SU-DHL-6 (cell line): ENCODE results near the gene MTRR.

Source experiments
- H2AFZ ChIP-seq: fragments of 200-600 bp; sonication (generic); 2 replicates; pipeline ENCODE4 v1.6.1; 2014; ENCODE audit warnings: low read depth, mild to moderate bottlenecking, moderate library complexity, mixed read lengths, antibody characterized with exemption, low read length; ENCODE audit not compliant: severe bottlenecking
- H3F3A ChIP-seq: fragments of 200-600 bp; shearing (Covaris generic); 2 replicates; pipeline ENCODE4 v1.6.0; 2016; ENCODE audit warnings: antibody characterized with exemption, mild to moderate bottlenecking; ENCODE audit not compliant: insufficient read depth
- H3K27ac ChIP-seq: fragments of 200-600 bp; sonication (generic); 2 replicates; pipeline ENCODE4 v1.5.1; 2016; ENCODE audit warnings: low read depth, mild to moderate bottlenecking, low read length, moderate library complexity, mixed read lengths
- H3K27me3 ChIP-seq: fragments of 200-600 bp; sonication (generic), shearing (Covaris generic); 2 replicates; pipeline ENCODE4 v1.6.0; 2014; ENCODE audit warnings: mild to moderate bottlenecking, low read length
- H3K36me3 ChIP-seq: fragments of 200-600 bp; sonication (generic); 2 replicates; pipeline ENCODE4 v1.6.1; 2014; ENCODE audit warnings: mild to moderate bottlenecking, low read length, mixed read lengths
- H3K4me2 ChIP-seq: fragments of 300-600, 200-600 bp; shearing (Covaris generic), sonication (generic); 2 replicates; pipeline ENCODE4 v1.6.0; 2014; ENCODE audit warnings: low read length, low read depth, mild to moderate bottlenecking; ENCODE audit not compliant: poor library complexity, severe bottlenecking
- H3K4me3 ChIP-seq: fragments of 200-600 bp; sonication (generic); 2 replicates; pipeline ENCODE4 v1.5.1; 2014; ENCODE audit warnings: antibody characterized with exemption, low read length, mild to moderate bottlenecking, mixed read lengths; ENCODE audit not compliant: insufficient read depth, poor library complexity, severe bottlenecking
- H3K79me2 ChIP-seq: fragments of 200-600 bp; sonication (generic); 2 replicates; pipeline ENCODE4 v1.6.1; 2014; ENCODE audit warnings: mild to moderate bottlenecking, low read length, moderate library complexity; ENCODE audit not compliant: insufficient read depth
- H3K9ac ChIP-seq: fragments of 200-600 bp; sonication (generic); 2 replicates; pipeline ENCODE4 v1.7.0; 2014; ENCODE audit warnings: mild to moderate bottlenecking, low read length
- H3K9me2 ChIP-seq: fragments of 200-600 bp; sonication (generic); replicated peaks from 2 replicates; pipeline ENCODE4 v1.6.1; 2014; ENCODE audit warnings: low read length; ENCODE audit not compliant: insufficient read depth
- H3K9me3 ChIP-seq: fragments of 200-600 bp; sonication (generic); 2 replicates; pipeline ENCODE4 v1.6.1; 2014; ENCODE audit warnings: low read length, mixed read lengths; ENCODE audit not compliant: insufficient read depth
- H4K20me1 ChIP-seq: fragments of 200-600 bp; sonication (generic); 2 replicates; pipeline ENCODE4 v1.6.1; 2014; ENCODE audit warnings: low read depth, mild to moderate bottlenecking, antibody characterized with exemption, low read length, moderate library complexity, mixed read lengths
- EZH2phosphoT487 ChIP-seq: fragments of 200-600 bp; sonication (generic), shearing (Covaris generic); conservative IDR thresholded peaks from 2 replicates; pipeline ENCODE4 v1.6.1; 2018; ENCODE audit warnings: mild to moderate bottlenecking, antibody characterized with exemption, low read length, moderate library complexity, mixed read lengths
- TF ChIP-seq, protein P1 (sequence below): fragments of 200-600 bp; sonication (generic); IDR thresholded peaks from one replicate; pipeline ENCODE4 v1.5.1; 2017; ENCODE audit warnings: antibody characterized with exemption, mild to moderate bottlenecking, low read length, moderate library complexity; ENCODE audit not compliant: insufficient read depth, poor library complexity, severe bottlenecking

Gene MTRR

DNA sequence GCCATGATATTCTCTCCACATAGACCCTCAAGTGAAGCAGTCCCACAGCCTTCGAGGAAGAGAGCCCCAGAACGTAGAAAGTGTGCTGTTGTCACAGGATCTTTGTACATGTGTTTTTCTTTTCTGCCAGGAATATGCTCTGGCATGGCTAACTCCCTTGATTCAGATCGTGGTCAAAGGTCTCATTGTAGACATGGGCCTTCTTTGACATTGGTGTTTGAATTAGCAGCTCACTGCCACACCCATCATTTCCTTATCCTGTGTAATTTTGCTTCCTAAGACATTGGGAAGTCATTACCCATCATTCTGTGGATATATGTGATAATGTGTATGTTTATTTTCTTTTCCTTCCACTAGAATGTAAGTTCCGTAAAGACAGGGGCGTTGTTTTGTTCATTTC, 25.5 kb downstream of the MTRR start:
- H3K36me3 ChIP-seq, result peaks cover 69% of the 10 kb centered on the region
- H3K27me3 ChIP-seq, result no peaks in the 10 kb centered on the region
- 0 out of 2 replicates have a peak, but pooled peaks cover 4% of the 10 kb centered on the region for H4K20me1 ChIP-seq
- H3K4me2 ChIP-seq, result no peak overlapping the region
- TF ChIP-seq, protein P1, sequence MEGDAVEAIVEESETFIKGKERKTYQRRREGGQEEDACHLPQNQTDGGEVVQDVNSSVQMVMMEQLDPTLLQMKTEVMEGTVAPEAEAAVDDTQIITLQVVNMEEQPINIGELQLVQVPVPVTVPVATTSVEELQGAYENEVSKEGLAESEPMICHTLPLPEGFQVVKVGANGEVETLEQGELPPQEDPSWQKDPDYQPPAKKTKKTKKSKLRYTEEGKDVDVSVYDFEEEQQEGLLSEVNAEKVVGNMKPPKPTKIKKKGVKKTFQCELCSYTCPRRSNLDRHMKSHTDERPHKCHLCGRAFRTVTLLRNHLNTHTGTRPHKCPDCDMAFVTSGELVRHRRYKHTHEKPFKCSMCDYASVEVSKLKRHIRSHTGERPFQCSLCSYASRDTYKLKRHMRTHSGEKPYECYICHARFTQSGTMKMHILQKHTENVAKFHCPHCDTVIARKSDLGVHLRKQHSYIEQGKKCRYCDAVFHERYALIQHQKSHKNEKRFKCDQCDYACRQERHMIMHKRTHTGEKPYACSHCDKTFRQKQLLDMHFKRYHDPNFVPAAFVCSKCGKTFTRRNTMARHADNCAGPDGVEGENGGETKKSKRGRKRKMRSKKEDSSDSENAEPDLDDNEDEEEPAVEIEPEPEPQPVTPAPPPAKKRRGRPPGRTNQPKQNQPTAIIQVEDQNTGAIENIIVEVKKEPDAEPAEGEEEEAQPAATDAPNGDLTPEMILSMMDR, result no peak
- no peak for TF ChIP-seq EZH2phosphoT487
- no peaks in the 10 kb centered on the region for H3K79me2 ChIP-seq
- no peaks in the 10 kb centered on the region for H3K9me2 ChIP-seq
- no peak overlapping the region for H3K4me3 ChIP-seq
- H3K9ac ChIP-seq, result no peak overlapping the region
- H3F3A ChIP-seq, result no peaks in the 10 kb centered on the region
- no peak overlapping the region for H3K27ac ChIP-seq
- no peak overlapping the region for H2AFZ ChIP-seq
- no peaks in the 10 kb centered on the region for H3K9me3 ChIP-seq

DNA sequence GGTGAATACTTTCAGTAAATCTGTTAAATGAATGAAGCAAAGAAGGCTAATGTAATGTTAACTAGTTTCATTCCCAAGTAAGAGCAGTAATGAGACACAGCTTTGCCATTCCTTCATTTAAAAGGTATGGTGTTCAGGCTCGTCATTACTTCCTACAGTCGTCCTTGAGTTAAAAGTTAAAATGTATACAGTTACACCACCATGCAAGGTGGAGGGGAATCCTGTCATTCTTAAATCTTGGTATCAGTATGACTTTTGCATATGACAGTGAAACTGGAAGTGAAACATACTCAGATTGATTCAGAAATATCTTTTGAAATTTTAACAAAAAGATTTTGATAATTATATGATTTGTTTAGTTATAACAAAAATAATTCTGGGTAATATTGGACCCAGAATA, 25.9 kb downstream of the MTRR start:
- no peak overlapping the region for H2AFZ ChIP-seq
- no peaks in the 10 kb centered on the region for H3K9me3 ChIP-seq
- H3K27me3 ChIP-seq, result no peaks in the 10 kb centered on the region
- H4K20me1 ChIP-seq, result 0 out of 2 replicates have a peak, but pooled peaks cover 4% of the 10 kb centered on the region
- peaks cover 72% of the 10 kb centered on the region for H3K36me3 ChIP-seq
- H3K9me2 ChIP-seq, result no peaks in the 10 kb centered on the region
- no peak for TF ChIP-seq EZH2phosphoT487
- TF ChIP-seq, protein P1, result no peak
- no peak overlapping the region for H3K9ac ChIP-seq
- H3F3A ChIP-seq, result no peaks in the 10 kb centered on the region
- no peak overlapping the region for H3K4me2 ChIP-seq
- no peak overlapping the region for H3K4me3 ChIP-seq
- H3K27ac ChIP-seq, result no peak overlapping the region
- H3K79me2 ChIP-seq, result no peaks in the 10 kb centered on the region

DNA sequence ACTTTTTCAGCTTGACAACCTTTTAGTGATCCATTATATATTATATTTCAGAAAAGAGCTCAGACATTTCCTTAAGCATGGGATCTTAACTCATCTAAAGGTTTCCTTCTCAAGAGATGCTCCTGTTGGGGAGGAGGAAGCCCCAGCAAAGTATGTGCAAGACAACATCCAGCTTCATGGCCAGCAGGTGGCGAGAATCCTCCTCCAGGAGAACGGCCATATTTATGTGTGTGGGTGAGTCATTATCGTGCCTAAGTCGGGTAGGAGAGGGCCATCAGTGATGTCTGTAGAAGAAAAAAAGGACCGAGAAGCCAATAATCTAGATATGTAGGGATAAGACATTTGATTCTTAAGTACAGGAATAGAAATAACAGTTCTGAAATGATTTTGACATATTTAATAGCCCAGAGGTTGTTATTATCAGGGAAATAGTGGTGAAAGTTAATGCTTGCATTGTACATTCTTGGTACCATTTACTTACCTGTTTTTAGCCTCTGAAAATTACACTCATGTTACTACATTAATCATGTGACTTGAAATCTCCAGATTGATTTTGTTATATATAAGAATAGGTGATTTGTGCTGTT, 28.2 kb downstream of the MTRR start:
- no peak for TF ChIP-seq EZH2phosphoT487
- TF ChIP-seq, protein P1, result no peak
- Histone ChIP-seq H2AFZ (no peak overlapping the region), H3K9me3 (no peaks in the 10 kb centered on the region), H3K79me2 (no peaks in the 10 kb centered on the region), H3K4me3 (no peak overlapping the region), H3K9ac (no peak overlapping the region), H3K27ac (no peak overlapping the region), H4K20me1 (0 out of 2 replicates have a peak, but pooled peaks cover 4% of the 10 kb centered on the region), H3K27me3 (no peaks in the 10 kb centered on the region), H3K4me2 (no peak overlapping the region), H3K9me2 (no peaks in the 10 kb centered on the region), H3K36me3 (peaks cover 79% of the 10 kb centered on the region), H3F3A (no peaks in the 10 kb centered on the region)
